GM18951 (cell line): ENCODE measurements around the gene HINFP.
A peak's percentile ranks its signal among the peaks of the same experiment; 100 is the strongest.

Experiments used
- POLR2A ChIP-seq: IDR thresholded peaks from 4 replicates; pipeline ENCODE4 v1.6.1; 2011; ENCODE audit warnings: mild to moderate bottlenecking; ENCODE audit not compliant: insufficient read length, insufficient read depth; ENCODE audit errors: extremely low read depth
- in situ Hi-C: fragments of 300-500 bp; cut with MboI; formaldehyde crosslinking; loops from one replicate; pipeline ENCODE4 v1.12.0; 2022; ENCODE audit warnings: low sequenced_read_pairs, mixed read lengths, inconsistent platforms; ENCODE audit not compliant: unreplicated experiment

HINFP gene, protein sequence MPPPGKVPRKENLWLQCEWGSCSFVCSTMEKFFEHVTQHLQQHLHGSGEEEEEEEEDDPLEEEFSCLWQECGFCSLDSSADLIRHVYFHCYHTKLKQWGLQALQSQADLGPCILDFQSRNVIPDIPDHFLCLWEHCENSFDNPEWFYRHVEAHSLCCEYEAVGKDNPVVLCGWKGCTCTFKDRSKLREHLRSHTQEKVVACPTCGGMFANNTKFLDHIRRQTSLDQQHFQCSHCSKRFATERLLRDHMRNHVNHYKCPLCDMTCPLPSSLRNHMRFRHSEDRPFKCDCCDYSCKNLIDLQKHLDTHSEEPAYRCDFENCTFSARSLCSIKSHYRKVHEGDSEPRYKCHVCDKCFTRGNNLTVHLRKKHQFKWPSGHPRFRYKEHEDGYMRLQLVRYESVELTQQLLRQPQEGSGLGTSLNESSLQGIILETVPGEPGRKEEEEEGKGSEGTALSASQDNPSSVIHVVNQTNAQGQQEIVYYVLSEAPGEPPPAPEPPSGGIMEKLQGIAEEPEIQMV

DNA sequence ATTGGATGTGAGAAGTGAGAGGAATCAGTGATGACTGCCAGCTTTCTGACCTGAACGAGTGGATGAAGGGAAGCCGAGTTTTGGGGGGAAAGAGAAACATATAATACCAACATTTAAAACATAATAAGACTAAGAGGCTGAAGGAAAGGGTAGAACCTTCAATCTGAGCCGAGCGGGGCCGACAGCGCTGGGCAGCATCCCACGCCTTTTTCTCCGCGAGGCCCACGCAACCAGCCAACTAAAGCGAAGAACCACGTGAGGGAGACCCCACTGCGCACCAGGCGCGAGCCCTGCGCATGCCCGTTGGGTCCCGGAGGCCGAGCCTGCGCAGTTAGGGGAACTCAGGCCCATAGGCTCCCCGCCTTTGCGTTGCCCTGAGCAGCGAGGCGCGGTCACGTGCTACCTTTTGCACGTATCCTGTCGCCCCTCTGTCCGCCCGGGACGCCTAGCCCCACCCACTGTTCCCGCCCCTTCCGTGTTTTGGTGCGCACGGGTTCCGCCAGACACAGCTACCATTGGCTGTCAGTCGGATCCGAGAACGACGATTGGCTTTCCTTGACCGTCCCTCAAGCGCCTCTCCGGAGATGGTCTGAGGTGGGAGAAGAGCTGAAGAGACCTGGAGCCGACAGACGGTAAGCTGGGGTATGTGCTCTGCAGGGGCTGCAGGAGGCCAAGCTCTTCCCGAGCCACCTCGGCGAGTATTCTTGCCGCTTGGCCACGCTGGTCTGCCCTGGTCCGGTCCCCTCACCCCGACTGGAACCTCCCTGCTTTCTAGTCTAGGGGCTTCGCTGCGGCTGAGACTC, at the start of gene HINFP:
Gene HINFP, plus strand, starts transcription at position 573 of the 803 bp plus-strand sequence. CDS start 5,365 bp downstream, outside the sequence.
- in situ Hi-C loops: no loop called here
- peak; percentile 81 for TF ChIP-seq POLR2A

DNA sequence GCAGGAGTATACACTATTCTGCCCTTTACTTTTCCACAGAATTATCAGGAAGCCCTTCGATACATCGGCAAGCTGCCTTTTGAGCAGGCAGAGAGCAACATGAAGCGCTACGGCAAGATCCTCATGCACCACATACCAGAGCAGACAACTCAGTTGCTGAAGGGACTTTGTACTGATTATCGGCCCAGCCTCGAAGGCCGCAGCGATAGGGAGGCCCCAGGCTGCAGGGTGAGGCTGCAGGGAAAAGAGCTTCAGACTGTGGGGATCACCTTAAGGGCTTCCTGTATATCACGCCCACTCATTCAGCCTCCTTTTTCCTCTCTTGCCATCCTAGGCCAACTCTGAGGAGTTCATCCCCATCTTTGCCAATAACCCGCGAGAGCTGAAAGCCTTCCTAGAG, 43.5 kb upstream of the HINFP start:
- TF ChIP-seq POLR2A: no peak
- in situ Hi-C loops: no loop called here

DNA sequence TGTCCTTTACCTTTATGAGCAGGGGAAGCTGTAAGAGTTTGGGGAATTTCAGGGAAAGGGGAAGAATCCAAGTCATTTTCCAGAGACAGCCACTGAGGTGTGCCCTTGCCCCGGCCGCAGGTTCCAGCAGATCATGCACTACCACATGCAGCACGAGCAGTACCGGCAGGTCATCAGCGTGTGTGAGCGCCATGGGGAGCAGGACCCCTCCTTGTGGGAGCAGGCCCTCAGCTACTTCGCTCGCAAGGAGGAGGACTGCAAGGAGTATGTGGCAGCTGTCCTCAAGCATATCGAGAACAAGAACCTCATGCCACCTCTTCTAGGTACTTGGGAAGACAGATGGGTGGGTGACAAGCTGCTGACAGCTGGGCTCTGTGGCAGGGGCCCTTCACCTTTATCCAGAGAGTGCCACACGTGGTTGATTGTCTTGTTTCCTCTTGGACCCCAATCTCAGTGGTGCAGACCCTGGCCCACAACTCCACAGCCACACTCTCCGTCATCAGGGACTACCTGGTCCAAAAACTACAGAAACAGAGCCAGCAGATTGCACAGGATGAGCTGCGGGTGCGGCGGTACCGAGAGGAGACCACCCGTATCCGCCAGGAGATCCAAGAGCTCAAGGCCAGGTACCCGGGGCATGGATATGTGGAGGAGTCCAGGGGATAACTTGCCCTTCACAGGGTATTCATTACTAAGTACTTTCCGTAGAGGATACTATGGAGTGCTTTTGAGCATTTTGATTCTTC, 42.5 kb upstream of the HINFP start:
- in situ Hi-C loops: no loop called here
- TF ChIP-seq POLR2A: no peak

DNA sequence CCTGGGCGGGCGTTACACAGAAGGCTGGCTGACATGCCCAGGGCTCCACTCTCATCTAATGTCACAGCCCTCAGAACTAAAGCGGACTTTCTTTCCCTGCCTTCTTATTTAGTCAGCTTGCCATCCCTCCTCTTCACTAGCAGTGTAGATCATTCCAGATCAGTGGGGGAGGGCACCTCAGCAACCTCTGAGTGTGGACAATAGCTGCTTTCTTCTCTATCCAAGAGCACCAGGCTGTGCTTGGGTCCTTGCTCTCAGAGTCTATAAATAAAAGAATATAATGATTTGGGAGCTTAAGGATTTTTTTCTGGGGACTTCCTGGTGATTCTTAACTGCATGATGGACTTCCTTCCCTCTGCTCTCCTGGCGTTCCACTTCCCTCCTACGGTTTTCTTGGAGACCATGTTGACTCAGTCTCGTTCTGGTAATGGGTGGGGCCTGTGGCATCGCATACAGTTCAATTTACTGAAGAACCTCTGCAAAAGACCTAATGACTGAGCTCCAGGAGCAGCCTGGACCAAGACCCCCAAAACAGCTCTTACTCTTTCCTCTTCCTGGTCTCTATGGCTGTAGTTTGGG, 39.6 kb upstream of the HINFP start:
- in situ Hi-C loops: no loop called here
- no peak for TF ChIP-seq POLR2A

DNA sequence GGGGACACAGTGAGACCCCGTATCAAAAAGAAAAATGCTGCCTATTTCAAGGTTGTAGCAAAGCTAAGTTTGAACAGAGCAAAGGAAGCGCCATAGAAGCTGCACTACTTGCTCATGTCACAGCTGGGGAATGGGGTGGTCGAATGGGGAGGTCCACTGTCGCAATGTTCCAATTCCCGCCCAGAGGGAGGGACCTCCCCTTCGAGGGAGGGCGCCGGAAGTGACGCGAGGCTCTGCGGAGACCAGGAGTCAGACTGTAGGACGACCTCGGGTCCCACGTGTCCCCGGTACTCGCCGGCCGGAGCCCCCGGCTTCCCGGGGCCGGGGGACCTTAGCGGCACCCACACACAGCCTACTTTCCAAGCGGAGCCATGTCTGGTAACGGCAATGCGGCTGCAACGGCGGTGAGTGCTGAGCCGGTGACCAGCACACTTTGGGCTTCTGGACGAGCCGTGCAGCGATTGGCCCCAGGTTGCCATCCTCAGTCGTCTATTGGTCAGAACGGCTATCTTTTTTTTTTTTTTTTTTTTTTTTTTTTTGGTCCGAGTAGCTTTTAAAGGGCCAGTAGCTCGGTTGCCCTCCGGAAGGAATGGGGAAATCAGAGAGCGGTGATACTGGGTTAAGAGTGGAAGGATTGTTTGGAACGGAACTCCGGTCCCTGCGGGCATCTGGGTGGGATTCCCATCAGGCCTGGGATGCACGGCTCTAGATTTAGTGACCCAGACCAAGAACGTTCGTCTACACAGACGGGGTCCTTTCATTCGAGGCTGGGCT, 36.5 kb upstream of the HINFP start, which contains the start of gene HMBS:
Gene HMBS, plus strand, starts transcription at position 219 of the 774 bp plus-strand sequence. Its CDS starts 153 bp downstream, at position 372.
- in situ Hi-C loops: no loop called here

DNA sequence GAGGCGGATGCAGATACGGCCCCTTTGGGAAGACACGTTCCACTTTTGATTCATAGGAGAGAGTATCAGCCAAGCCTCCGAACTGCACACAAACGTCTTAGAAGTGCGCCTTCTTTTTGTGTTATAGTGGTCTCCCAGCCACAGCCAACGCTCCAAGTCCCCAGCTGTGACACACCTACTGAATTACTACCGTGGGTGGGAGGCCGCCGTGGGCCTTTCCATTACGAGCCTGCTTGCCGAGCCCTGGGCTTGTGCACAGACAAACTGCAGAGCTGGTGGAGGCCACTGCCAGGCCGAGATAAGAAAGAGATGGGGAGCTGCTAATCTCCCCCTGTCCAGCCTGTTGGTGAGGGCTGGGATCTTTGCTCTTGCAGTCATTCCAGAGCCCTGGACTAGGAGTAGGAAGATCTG, 35.9 kb upstream of the HINFP start:
- in situ Hi-C loops: no loop called here
- TF ChIP-seq POLR2A: no peak

More for the DNA sequence above, 36.5 kb upstream of the HINFP start, which contains the start of gene HMBS:
- TF ChIP-seq POLR2A: peak; percentile 94

DNA sequence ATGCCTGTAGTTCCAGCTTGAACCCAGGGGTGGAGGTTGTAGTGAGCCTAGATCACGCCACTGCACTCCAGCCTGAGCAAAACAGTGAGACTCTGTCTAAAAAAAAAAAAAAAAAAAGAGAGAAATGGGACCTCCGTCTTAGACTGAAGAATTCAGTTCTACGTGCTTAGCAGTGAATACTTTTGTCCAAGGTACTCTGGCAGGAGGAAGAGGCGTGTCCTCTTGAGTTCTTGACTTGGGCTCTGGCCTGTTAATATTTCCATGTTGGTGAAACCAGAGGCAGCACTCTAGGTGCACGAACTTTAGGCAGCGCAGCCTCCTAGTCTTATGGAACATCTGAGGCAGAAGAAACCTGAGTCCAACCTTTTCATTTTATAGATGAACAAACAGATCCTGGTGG, 34.3 kb upstream of the HINFP start:
- no peak for TF ChIP-seq POLR2A
- in situ Hi-C loops: no loop called here

DNA sequence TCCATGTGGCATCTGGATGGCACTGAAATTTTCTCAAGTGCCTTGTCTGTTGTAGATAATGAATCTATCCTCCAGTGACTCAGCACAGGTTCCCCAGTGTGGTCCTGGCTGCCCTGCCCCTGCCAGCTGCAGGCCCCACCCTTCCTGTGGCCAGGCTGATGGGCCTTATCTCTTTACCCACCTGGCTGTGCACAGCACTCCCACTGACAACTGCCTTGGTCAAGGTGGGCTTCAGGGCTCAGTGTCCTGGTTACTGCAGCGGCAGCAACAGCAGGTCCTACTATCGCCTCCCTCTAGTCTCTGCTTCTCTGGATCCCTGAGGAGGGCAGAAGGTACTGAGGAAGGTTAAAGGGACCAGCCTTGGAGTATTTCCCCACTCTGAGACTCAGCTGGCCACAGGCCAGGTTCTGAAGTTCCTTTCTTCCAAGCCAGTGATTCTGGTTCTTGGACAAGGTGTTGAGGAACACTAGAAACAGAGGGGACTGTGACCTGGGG, 33.6 kb upstream of the HINFP start:
- no peak for TF ChIP-seq POLR2A
- in situ Hi-C loops: no loop called here

DNA sequence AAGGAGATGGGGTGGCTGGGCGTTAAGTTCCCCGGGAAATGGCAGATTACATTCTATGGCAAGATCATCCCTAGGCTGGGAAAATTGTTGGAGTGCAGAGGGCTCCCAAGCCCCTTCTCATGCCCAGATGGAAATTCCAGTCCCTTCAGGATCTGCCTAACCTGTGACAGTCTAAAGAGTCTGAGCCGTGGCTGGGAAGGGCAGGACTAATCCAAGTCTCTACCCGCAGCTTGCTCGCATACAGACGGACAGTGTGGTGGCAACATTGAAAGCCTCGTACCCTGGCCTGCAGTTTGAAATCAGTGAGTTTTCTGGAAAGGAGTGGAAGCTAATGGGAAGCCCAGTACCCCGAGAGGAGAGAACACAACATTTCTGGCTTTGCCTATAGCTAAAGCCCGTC, 33.0 kb upstream of the HINFP start:
- TF ChIP-seq POLR2A: no peak
- in situ Hi-C loops: no loop called here

DNA sequence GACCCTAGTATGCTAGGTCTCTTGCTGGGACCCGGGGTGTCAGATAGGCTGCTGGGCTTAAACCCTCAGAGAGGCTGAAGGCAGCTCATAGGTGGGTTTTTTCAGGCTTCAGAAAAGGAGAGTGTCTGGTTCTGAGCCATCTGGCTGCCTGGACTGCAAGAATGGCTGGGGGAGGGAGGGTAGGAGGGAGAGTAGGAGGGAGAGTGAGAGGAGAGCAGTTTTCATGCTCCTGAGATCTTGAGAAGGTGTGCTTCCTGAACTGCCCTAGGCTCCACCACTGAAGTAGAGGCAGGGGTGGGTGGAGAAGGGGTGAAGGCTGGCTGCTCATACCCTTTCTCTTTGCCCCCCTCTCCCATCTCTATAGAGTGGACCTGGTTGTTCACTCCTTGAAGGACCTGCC, 32.1 kb upstream of the HINFP start:
- in situ Hi-C loops: no loop called here
- no peak for TF ChIP-seq POLR2A

DNA sequence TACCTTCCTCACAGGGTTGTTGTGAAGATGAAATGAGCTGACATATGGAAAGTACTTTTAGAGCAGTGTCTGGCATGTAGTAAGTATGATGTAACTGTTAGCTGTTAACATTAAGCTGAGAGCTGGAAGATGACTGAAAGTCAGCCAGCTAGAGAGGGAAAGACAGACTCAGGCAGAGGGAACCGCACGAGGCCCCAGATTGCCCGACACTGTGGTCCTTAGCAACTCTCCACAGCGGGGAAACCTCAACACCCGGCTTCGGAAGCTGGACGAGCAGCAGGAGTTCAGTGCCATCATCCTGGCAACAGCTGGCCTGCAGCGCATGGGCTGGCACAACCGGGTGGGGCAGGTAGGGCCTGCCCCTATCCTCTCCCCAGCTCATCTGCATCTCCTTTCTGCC, 30.2 kb upstream of the HINFP start:
- in situ Hi-C loops: no loop called here
- TF ChIP-seq POLR2A: no peak

DNA sequence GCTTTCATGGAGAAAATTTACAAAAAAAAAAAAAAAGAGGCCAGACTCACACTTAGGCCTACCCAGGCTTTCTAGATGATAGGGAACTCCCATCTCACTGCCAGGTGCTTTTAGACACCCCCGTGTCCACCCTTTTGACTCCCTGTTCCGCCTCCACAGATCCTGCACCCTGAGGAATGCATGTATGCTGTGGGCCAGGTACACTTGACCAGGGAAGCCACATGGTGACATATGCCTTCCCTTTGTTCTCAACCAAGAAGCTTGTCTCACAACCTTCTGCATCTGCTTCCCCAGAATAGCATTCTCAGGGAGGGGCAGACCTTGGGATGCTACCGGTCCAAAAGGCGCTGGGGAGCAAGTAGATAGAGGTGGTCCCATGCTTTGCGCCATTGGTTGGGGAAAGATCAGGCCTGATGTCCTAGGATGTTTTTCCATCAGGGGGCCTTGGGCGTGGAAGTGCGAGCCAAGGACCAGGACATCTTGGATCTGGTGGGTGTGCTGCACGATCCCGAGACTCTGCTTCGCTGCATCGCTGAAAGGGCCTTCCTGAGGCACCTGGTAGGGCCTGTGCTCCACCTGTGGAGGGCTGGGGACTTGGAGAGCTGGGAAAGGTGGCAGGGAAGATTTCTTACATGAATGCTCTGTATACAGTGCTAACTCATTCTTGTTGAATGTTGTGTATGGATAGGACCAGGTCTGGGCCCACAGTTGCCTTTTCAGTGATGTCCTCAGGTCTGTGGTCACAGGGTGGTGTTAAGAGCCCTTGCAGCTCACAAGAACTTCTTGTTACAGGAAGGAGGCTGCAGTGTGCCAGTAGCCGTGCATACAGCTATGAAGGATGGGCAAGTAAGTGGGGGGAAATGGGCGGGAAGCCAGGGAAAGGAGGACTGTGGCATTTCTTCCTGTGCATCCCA, 29.2 kb upstream of the HINFP start:
- TF ChIP-seq POLR2A: no peak
- in situ Hi-C loops: no loop called here
